EH (cell line): Measurements from ENCODE around the gene BANF2.
"Not testable (repeated sequence)": the region's sequence is repeated elsewhere in the genome, so short reads cannot be mapped to it uniquely, and the experiment has no call there.

Experiments used
- DNase-seq: peaks from one replicate; pipeline ENCODE4 v3.0.0-alpha.2; 2015; ENCODE audit warnings: low read depth

Gene BANF2

GRCh38 chr20:17699931-17700351 lies at the start of gene BANF2:
BANF2 (plus strand) TSS chr20:17699966; CDS start chr20:17725026, 25,060 bp downstream.
- DNase-seq: no peak

GRCh38 chr20:17650301-17651128 lies 49.3 kb upstream of the BANF2 start:
- DNase-seq: no peak

- peak; percentile 54 for DNase-seq
These were observed 48.5 kb upstream of the BANF2 start for GRCh38 chr20:17651129-17651759.

GRCh38 chr20:17651760-17652388 lies 47.9 kb upstream of the BANF2 start:
- peak; percentile 41 for DNase-seq

- no peak for DNase-seq
These were observed 47.4 kb upstream of the BANF2 start for GRCh38 chr20:17652411-17652810.

- DNase-seq: no peak
These were observed 45.7 kb upstream of the BANF2 start for GRCh38 chr20:17653835-17654648.

GRCh38 chr20:17654649-17655285 lies 45.0 kb upstream of the BANF2 start:
- DNase-seq: peak; percentile 70

- peak; percentile 75 for DNase-seq
These were observed 44.5 kb upstream of the BANF2 start for GRCh38 chr20:17655286-17655651.

- peak; percentile 54 for DNase-seq
These were observed 43.8 kb upstream of the BANF2 start for GRCh38 chr20:17655865-17656479.

GRCh38 chr20:17657079-17657825 lies 42.5 kb upstream of the BANF2 start:
- no peak for DNase-seq

GRCh38 chr20:17657898-17658647 lies 41.7 kb upstream of the BANF2 start:
- no peak for DNase-seq

GRCh38 chr20:17658648-17658993 lies 41.1 kb upstream of the BANF2 start:
- DNase-seq: no peak

- DNase-seq: not testable (repeated sequence)
These were observed 40.4 kb upstream of the BANF2 start for GRCh38 chr20:17659344-17659743.

- no peak for DNase-seq
These were observed 40.0 kb upstream of the BANF2 start for GRCh38 chr20:17659801-17660200.

- no peak for DNase-seq
These were observed 39.1 kb upstream of the BANF2 start for GRCh38 chr20:17660667-17661066.

- DNase-seq: peak; percentile 67
These were observed 38.5 kb upstream of the BANF2 start for GRCh38 chr20:17661121-17661744.

- DNase-seq: peak; percentile 79
These were observed 37.3 kb upstream of the BANF2 start for GRCh38 chr20:17662333-17663039.

GRCh38 chr20:17663040-17663399 lies 36.7 kb upstream of the BANF2 start:
- DNase-seq: no peak

- no peak for DNase-seq
These were observed 36.3 kb upstream of the BANF2 start for GRCh38 chr20:17663486-17663885.
